Stimulated activated CD8-positive, alpha-beta memory T cell treated with anti-CD3 and anti-CD28 coated beads, Interleukin-7, amount 100 ng/mL, for 48 hours (primary cell): ENCODE measurements around the gene NDUFS5.
"Not testable (repeated sequence)": the region's sequence is repeated elsewhere in the genome, so short reads cannot be mapped to it uniquely, and the experiment has no call there.

Source experiments
- DNase-seq, 2 donors: peaks; one replicate each; pipeline ENCODE4 v3.0.0-alpha.2; 2020; ENCODE audit warnings: low read depth in 1 of 2; ENCODE audit errors: extremely low read depth in 1 of 2

The NDUFS5 gene

GRCh38 chr1:39014956-39015355 lies 11.2 kb upstream of the NDUFS5 start:
- DNase-seq = not testable (repeated sequence)

- no peak for DNase-seq
These were observed 9.5 kb upstream of the NDUFS5 start for GRCh38 chr1:39016604-39017171.

GRCh38 chr1:39017266-39017665 lies 8.9 kb upstream of the NDUFS5 start:
- no peak for DNase-seq

GRCh38 chr1:39020494-39020893 lies 5.7 kb upstream of the NDUFS5 start:
- DNase-seq = not testable (repeated sequence)

GRCh38 chr1:39021426-39021825 lies 4.7 kb upstream of the NDUFS5 start:
- DNase-seq = no peak

- DNase-seq = no peak
These were observed 3.0 kb upstream of the NDUFS5 start for GRCh38 chr1:39023140-39023539.

- no peak for DNase-seq
These were observed 837 bp downstream of the NDUFS5 start for GRCh38 chr1:39026866-39027507.

GRCh38 chr1:39034114-39034654 lies 8.0 kb downstream of the NDUFS5 start:
- DNase-seq = no peak

GRCh38 chr1:39036678-39037077 lies 10.5 kb downstream of the NDUFS5 start:
- no peak for DNase-seq

GRCh38 chr1:39043513-39043912 lies 17.4 kb downstream of the NDUFS5 start:
- DNase-seq = no peak

- DNase-seq = no peak
These were observed 18.6 kb downstream of the NDUFS5 start for GRCh38 chr1:39044762-39045161.

GRCh38 chr1:39045231-39045630 lies 19.1 kb downstream of the NDUFS5 start:
- DNase-seq = no peak

GRCh38 chr1:39046613-39047210 lies 20.6 kb downstream of the NDUFS5 start:
- no peak for DNase-seq

- no peak for DNase-seq
These were observed 21.5 kb downstream of the NDUFS5 start for GRCh38 chr1:39047374-39048229.

- DNase-seq = no peak
These were observed 22.7 kb downstream of the NDUFS5 start for GRCh38 chr1:39048745-39049370.

GRCh38 chr1:39050001-39050400 lies 23.9 kb downstream of the NDUFS5 start:
- DNase-seq = no peak

GRCh38 chr1:39051193-39051850 lies 25.2 kb downstream of the NDUFS5 start:
- DNase-seq = not testable (repeated sequence)

- no peak for DNase-seq
These were observed 25.8 kb downstream of the NDUFS5 start for GRCh38 chr1:39051956-39052355.

GRCh38 chr1:39055213-39055710 lies 29.1 kb downstream of the NDUFS5 start:
- DNase-seq = not testable (repeated sequence)

- not testable (repeated sequence) for DNase-seq
These were observed 35.4 kb downstream of the NDUFS5 start for GRCh38 chr1:39061516-39061915.
